Measurements from ENCODE around the gene SEMA4C. TPM values are rescaled to one million over a fixed set of nuclear protein-coding genes. Genes with fewer than 3 reads are reported as not detected.

SEMA4C gene
- total and polyA plus RNA-seq, 9 of the 15 experiments (the other 6 are each of a cell fraction or from before 2014, with no cell fraction given) = 0.32 to 59.7 (median 23.9) TPM

DNA sequence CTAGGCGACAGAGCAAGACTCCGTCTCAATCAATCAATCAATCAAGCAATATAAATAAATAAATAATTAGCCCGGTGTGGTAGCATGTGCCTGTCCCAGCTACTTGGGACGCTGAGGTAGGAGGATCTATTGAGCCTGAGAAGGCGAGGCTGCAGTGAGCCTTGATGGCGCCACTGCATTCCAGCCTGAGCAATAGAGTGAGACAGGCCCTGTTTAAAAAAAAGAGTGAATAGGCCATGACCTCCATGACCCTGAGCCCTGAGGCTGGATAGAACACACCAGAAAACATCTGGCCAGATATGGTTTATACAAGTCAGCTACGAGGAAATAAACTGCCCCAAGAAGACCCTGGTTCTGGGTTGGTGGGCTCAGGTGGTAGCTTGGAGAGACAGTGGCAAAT lies 20.4 kb upstream of the SEMA4C start (continued):
- TF ChIP-seq, protein P1, sequence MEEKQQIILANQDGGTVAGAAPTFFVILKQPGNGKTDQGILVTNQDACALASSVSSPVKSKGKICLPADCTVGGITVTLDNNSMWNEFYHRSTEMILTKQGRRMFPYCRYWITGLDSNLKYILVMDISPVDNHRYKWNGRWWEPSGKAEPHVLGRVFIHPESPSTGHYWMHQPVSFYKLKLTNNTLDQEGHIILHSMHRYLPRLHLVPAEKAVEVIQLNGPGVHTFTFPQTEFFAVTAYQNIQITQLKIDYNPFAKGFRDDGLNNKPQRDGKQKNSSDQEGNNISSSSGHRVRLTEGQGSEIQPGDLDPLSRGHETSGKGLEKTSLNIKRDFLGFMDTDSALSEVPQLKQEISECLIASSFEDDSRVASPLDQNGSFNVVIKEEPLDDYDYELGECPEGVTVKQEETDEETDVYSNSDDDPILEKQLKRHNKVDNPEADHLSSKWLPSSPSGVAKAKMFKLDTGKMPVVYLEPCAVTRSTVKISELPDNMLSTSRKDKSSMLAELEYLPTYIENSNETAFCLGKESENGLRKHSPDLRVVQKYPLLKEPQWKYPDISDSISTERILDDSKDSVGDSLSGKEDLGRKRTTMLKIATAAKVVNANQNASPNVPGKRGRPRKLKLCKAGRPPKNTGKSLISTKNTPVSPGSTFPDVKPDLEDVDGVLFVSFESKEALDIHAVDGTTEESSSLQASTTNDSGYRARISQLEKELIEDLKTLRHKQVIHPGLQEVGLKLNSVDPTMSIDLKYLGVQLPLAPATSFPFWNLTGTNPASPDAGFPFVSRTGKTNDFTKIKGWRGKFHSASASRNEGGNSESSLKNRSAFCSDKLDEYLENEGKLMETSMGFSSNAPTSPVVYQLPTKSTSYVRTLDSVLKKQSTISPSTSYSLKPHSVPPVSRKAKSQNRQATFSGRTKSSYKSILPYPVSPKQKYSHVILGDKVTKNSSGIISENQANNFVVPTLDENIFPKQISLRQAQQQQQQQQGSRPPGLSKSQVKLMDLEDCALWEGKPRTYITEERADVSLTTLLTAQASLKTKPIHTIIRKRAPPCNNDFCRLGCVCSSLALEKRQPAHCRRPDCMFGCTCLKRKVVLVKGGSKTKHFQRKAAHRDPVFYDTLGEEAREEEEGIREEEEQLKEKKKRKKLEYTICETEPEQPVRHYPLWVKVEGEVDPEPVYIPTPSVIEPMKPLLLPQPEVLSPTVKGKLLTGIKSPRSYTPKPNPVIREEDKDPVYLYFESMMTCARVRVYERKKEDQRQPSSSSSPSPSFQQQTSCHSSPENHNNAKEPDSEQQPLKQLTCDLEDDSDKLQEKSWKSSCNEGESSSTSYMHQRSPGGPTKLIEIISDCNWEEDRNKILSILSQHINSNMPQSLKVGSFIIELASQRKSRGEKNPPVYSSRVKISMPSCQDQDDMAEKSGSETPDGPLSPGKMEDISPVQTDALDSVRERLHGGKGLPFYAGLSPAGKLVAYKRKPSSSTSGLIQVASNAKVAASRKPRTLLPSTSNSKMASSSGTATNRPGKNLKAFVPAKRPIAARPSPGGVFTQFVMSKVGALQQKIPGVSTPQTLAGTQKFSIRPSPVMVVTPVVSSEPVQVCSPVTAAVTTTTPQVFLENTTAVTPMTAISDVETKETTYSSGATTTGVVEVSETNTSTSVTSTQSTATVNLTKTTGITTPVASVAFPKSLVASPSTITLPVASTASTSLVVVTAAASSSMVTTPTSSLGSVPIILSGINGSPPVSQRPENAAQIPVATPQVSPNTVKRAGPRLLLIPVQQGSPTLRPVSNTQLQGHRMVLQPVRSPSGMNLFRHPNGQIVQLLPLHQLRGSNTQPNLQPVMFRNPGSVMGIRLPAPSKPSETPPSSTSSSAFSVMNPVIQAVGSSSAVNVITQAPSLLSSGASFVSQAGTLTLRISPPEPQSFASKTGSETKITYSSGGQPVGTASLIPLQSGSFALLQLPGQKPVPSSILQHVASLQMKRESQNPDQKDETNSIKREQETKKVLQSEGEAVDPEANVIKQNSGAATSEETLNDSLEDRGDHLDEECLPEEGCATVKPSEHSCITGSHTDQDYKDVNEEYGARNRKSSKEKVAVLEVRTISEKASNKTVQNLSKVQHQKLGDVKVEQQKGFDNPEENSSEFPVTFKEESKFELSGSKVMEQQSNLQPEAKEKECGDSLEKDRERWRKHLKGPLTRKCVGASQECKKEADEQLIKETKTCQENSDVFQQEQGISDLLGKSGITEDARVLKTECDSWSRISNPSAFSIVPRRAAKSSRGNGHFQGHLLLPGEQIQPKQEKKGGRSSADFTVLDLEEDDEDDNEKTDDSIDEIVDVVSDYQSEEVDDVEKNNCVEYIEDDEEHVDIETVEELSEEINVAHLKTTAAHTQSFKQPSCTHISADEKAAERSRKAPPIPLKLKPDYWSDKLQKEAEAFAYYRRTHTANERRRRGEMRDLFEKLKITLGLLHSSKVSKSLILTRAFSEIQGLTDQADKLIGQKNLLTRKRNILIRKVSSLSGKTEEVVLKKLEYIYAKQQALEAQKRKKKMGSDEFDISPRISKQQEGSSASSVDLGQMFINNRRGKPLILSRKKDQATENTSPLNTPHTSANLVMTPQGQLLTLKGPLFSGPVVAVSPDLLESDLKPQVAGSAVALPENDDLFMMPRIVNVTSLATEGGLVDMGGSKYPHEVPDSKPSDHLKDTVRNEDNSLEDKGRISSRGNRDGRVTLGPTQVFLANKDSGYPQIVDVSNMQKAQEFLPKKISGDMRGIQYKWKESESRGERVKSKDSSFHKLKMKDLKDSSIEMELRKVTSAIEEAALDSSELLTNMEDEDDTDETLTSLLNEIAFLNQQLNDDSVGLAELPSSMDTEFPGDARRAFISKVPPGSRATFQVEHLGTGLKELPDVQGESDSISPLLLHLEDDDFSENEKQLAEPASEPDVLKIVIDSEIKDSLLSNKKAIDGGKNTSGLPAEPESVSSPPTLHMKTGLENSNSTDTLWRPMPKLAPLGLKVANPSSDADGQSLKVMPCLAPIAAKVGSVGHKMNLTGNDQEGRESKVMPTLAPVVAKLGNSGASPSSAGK (IDR thresholded peaks at IDR 0.05) = no peak
- TF ChIP-seq ZNF12 (CRISPR knock-in tag; IDR thresholded peaks at IDR 0.05) (0 out of 2 replicates have a peak, but pooled peaks have one; percentile 62), TEAD4 (IDR thresholded peaks at IDR 0.05; ENCODE audit: low read length) (peak; percentile 44; the same call in 1 of the 2 replicates), TEAD4 (CRISPR knock-in tag; IDR thresholded peaks at IDR 0.05; ENCODE audit: borderline replicate concordance) (no peak), TEAD1 (CRISPR knock-in tag; IDR thresholded peaks at IDR 0.05) (0 out of 4 replicates have a peak, but pooled peaks have one; percentile 13 to 37), ZNF140 (CRISPR knock-in tag; IDR thresholded peaks at IDR 0.05) (no peak), MCM7 (IDR thresholded peaks at IDR 0.05) (no peak)
- TF ChIP-seq, protein P2, sequence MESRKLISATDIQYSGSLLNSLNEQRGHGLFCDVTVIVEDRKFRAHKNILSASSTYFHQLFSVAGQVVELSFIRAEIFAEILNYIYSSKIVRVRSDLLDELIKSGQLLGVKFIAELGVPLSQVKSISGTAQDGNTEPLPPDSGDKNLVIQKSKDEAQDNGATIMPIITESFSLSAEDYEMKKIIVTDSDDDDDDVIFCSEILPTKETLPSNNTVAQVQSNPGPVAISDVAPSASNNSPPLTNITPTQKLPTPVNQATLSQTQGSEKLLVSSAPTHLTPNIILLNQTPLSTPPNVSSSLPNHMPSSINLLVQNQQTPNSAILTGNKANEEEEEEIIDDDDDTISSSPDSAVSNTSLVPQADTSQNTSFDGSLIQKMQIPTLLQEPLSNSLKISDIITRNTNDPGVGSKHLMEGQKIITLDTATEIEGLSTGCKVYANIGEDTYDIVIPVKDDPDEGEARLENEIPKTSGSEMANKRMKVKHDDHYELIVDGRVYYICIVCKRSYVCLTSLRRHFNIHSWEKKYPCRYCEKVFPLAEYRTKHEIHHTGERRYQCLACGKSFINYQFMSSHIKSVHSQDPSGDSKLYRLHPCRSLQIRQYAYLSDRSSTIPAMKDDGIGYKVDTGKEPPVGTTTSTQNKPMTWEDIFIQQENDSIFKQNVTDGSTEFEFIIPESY (CRISPR knock-in tag; IDR thresholded peaks at IDR 0.05) = peak; percentile 91
- TF ChIP-seq, protein P3, sequence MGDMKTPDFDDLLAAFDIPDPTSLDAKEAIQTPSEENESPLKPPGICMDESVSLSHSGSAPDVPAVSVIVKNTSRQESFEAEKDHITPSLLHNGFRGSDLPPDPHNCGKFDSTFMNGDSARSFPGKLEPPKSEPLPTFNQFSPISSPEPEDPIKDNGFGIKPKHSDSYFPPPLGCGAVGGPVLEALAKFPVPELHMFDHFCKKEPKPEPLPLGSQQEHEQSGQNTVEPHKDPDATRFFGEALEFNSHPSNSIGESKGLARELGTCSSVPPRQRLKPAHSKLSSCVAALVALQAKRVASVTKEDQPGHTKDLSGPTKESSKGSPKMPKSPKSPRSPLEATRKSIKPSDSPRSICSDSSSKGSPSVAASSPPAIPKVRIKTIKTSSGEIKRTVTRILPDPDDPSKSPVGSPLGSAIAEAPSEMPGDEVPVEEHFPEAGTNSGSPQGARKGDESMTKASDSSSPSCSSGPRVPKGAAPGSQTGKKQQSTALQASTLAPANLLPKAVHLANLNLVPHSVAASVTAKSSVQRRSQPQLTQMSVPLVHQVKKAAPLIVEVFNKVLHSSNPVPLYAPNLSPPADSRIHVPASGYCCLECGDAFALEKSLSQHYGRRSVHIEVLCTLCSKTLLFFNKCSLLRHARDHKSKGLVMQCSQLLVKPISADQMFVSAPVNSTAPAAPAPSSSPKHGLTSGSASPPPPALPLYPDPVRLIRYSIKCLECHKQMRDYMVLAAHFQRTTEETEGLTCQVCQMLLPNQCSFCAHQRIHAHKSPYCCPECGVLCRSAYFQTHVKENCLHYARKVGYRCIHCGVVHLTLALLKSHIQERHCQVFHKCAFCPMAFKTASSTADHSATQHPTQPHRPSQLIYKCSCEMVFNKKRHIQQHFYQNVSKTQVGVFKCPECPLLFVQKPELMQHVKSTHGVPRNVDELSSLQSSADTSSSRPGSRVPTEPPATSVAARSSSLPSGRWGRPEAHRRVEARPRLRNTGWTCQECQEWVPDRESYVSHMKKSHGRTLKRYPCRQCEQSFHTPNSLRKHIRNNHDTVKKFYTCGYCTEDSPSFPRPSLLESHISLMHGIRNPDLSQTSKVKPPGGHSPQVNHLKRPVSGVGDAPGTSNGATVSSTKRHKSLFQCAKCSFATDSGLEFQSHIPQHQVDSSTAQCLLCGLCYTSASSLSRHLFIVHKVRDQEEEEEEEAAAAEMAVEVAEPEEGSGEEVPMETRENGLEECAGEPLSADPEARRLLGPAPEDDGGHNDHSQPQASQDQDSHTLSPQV (IDR thresholded peaks at IDR 0.05) = peak; percentile 17; the same call in 1 of the 2 replicates
